GM21529 (cell line): ENCODE measurements around the gene COL23A1.
"Not testable (repeated sequence)": the region's sequence is repeated elsewhere in the genome, so short reads cannot be mapped to it uniquely, and the experiment has no call there.

Experiments used
- ATAC-seq: cut with Tn5 transposase; IDR thresholded peaks from one replicate; pipeline ENCODE4 v1.9.1; 2021; ENCODE audit not compliant: unreplicated experiment

The COL23A1 gene

DNA sequence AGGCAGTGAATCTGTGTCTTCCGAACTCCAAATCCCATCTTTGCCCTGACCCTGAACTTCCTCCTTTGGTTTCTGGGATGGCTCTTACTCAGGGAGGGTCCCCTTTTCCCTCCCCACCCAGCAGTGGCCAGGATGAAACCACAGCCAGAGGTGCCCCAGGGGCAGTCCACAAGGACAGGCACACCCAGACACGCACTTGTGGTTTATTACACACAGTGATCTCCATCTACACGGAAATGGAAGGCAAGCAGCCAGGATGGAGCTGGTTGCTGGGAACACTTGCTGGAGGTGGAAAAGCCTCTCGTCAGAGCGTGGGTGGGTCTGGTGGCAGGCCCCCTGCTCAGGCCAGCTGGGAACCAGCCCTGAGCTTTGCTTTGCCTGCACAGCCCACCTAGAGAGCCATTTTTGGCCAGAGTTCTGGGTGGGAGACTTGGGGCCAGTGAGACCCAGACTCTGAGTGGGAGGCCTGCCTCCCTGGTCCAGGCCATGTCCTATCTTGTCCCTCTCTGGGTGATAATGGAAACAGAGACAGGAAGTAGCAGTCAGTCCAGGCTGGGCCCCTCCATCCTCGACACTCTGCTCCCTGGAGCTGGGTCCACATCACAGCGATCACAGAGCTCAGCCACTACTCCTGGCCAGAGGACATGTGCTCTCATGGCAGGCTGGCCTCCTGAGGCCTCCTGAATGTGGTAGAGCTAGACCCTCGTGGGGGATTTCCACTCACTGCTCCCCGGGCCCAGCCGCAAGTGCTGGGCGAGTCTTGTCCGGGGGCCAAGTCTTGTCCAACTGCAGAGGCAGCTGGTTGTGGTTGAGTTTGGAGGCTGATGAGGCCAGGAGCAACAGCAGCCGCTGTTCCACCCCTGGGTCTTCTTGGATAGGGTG, 352.5 kb downstream of the COL23A1 start:
- no peak for ATAC-seq

DNA sequence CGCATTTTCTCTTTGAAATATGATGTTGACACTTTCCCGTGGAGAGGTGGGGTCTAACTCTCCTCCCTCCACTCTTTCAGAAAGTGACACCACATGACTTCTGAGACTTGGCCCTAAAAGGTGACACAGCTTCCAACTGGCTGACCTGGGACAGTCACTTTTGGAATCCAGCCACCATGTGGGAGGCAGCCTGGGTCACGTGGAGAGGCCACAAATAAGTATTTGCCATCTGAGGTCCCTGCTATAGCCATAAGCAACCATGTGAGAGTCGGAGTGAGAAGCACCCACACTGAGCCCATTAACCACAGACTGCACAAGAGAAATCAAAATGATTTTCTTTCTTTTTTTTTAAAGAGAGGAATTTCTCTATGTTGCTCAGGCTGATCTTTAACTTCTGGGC, 353.5 kb downstream of the COL23A1 start:
- no peak for ATAC-seq

DNA sequence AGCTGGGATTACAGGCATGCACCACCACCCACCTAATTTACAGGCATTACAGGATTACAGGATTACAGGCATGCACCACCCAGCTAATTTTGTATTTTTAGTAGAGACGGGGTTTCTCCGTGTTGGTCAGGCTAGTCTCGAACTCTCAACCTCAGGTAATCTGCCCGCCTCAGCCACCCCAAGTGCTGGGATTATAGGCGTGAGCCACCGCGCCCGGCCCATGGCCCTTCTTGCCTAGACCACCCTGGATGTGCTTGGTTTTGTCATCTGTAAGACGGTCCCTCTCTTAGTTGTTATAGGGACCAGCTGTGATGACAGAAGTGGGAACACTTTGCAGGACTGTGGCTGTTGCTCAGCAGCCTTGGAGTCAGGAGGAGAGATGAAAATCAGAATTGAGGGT, 354.1 kb downstream of the COL23A1 start:
- no peak for ATAC-seq

DNA sequence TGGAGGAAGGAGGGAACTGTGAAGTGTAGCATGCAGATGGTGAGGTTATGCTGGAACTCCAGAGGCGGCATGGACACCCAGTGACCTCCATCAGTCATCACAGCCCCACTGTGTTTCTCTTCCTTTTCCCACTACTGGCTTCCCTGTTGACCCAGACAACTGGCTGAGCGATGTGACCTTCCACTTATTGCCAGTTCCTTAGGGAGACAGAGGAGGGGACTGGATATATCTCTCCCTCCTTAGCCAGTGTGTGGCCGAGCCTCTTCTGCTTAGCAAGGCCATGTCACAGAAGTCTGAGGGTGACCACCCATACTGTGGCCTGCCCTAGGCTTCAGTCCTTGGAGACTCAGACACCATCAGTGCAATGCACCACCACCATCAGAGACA, 354.6 kb downstream of the COL23A1 start:
- no peak for ATAC-seq

DNA sequence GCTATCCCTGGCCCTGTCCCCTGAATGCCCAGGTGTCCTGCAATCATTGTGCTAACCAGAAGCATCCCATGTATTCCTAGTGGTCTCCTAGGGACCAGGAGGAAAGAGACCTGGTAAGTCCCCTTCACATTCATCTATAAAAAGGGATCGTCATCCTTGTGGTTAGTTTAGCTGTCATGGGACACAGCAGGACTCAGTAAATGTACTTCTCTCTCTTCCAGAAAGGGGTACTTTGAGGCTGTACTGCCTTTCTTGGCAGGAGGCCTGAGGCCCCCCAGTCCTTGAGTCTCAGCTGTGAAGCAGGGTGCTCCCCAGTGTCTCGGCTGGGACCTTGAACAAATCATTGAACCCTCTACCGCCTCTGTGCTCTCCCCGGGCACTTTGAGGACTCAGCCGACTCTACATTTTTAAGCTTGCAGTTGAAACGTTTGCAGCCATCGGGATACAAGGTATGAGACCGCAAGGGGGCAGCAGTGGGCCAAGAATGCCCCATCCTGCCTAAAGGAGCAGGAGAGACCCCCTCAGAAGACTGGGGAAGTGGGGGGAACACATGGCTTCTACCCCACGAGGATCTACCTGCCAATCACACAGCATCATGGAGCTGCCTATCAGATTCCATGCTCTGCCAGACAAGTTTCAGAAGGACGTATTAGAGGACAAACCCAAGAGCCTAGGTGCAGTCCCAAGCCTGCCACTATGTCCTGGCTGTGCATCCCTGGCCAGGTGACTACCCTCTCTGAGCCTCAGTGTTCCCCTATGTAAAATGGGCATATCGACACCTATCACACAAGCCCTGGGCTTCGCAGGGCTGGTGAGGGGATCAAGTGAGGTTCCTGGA, 355.2 kb downstream of the COL23A1 start:
- peak; percentile 27 for ATAC-seq

DNA sequence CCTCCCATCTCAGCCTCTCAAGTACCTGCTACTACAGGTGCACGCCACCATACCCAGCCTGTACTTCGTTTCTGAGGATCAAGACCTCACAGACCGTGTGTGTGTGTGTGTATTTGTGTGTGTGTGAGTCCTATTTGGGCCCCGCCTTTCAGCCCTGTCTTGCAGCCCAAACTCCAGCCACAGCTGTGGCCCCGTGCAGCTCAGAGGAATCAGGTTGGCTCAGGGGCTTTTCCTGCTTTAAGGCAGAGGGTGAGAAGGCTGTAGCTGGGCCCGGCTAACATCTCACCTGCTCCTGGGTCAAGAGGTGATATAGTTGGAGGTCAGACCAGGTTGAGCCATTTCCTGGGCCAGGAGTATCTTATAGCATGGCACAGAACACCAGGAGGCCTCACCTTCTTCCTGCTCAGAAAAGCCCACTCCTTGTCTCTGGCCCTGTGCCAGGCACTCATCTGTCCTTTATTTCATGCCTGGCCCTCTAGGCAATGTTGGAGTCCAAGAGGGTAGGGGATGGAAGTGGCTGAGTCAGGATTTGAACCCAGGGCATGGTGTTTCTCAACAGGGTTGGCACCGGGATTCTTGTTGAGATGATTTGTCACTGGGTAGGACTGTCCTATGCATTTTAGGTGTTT, 356.0 kb downstream of the COL23A1 start:
- ATAC-seq: no peak

DNA sequence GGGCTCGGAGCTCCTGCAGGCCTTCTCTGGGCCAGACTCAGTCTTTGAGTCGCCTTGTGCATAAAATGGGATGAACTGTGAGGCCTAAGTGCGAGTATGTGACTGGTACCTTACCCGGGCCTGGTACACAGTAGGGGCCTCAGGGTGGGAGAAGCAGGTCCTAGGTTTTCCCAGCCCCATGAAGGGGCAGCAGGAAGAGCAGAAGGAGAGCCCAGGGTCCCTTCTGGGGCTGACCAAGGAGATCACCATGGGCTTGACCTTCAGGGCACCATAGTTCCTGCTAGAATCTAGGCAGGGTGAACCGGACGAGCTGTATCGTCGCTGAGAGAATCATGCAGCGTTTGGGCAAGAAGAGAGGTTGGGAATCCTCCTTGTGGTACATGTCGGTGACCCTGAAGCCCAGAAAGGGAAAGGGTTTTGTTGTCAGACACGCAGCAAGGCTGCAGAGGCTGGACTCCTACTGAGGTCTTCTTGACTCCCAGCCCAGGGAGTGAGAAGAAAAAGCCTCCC, 357.2 kb downstream of the COL23A1 start:
- ATAC-seq: peak; percentile 33

DNA sequence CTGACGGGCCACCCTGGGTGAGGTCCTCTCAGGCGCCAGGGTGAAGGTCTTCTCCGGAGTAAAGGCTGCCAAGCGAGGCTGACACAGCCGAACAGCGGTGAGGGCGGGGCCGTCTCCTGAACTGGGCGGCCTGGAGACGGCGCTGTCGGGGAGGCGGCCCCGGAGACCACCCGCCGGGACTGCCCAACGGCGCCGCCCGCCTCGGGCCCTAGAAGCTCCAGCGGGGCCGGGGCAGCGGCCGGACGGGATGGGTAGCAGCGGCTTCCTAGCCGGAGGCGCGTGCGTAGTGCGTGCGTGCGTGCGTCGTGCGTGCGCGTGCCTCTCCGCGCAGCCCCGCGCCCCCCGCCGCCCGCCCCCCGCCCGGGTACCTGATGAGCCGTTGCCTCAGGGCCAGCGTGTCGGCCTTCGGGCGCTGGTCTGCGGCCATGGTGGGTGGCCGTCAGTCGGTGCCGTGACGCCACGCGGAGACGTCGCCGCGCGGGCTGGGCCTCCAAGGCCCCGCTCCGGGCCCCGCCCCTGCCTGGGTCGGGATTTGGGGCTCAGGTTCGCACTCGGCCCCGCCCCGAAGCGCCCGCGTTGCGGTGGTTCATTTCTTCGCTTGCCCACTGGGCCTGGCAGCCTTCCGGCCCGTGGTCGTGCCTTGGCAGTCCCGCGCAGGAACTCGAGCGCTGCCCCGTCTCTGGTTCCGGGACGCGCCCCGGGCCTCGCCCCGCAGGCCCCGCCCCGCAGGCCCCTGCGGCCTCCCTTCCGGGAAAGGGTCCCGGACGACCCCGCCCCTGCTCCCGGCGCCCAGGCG, 357.9 kb downstream of the COL23A1 start, which contains the start of gene PHYKPL:
Gene PHYKPL, minus strand, starts transcription at position 679 of the 796 bp plus-strand sequence. Its CDS starts 252 bp downstream, at position 427.
- ATAC-seq: peak; percentile 66

DNA sequence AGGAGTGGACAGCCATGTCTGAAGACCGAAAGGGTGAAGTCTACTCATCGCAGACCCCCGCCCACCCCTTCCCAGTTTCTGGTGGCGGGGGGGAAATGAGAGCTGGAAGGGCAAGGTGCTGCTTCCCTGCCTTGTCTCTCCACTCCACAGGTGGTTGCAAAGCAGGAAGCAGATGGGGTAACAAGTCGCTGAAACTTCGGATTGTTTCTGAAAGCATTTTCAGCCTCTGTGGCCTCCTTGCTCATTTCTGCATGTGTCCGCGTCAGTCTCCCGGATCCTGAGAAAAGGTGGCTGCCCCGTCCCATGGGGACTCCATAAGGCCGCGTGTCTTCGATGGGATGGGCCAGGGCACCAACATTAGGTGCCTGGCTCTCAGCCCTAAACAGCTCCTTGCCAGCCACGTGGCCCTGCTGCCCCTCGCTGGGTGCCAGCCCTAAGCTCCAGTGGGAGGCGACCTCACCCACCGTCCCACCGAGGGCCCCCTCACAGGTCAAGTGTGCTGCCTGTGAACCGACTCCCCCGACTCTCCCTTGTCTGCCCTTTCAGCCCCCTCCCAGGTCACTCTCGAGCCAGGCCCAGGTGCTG, 358.6 kb downstream of the COL23A1 start:
- ATAC-seq: no peak

DNA sequence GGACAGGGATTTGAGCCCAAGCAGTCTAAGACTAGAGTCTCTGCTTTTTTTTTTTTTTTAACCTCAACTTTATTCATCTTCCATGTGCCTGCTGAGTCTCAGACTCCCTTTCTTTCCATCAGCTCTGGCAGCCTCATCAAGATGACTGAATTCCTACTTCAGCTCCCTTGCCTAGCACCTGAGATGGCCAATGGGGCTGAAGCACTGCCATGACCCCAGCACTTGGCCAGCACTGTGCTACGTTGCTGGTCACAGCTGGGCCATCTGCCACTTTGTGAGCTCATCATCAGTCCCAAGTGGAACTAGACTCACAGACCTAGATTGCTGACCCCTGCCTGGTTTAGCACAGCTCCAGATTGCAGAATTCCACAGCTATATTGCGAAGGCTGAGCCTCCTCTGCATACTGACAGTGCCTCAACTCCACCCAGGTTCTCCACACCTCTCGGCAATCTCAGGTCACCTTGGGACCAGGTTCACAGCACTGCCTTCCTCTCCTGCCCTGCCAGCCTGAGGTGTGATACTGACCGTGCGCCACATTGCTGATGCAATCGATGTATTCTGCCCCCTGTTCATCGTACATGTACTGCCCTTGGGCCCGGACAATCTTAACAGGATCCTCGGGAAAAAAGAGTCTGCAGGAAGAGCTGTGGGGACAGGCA, 359.2 kb downstream of the COL23A1 start:
- no peak for ATAC-seq

DNA sequence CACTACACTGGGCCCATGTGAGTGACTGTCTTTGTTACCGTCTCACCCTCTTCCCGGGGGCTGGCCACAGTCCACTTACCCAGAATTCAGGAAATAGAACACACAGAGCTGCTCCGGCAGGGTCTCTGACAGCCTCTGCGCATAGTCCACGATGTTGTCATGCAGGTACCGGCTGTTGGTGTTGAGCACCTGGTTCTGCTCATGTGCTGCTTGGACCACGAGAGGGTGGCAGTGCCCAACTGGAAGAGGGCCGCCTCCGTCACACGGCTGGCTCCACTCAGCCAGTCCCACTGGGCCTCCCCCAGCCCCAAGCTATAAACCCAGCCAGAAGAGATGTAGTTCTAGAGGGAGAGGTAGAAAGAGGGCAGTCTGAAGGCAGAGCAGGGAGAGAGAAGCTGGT, 360.3 kb downstream of the COL23A1 start:
- ATAC-seq: no peak

DNA sequence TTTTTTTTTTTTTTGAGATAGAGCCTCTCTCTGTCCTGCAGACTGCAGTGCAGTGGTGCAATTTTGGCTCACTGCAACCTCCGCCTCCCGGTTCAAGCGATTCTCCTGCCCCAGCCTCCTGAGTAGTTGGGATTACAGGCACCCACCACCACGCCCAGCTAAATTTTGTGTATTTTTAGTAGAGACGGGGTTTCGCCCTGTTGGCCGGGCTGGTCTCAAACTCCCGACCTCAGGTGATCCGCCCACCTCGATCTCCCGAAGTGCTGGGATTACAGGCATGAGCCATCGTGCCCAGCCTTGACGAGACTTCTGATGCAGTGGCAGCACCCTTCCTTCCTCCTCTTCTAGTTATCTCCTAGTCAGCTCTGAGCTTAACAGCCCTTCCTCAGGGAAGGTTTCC, 361.1 kb downstream of the COL23A1 start:
- ATAC-seq: not testable (repeated sequence)

DNA sequence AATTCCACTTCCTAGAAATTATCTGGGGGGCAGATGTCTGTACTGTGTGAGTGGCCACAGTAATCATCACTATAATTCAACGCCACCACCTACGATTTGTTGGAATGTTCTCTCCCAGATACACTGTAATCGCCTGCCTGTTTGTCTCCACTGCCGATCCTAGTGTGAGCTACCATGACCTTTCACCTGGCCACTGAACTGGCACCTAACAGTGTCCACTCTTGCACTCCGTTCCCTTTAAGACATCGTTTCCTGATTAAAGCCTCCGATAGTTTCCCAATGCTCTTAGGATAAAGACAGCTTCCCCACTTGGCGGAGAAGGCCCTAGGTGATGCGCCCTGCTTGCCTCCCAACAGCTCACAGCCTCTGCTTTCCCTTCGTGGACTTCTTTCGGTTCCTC, 361.6 kb downstream of the COL23A1 start:
- ATAC-seq: no peak

DNA sequence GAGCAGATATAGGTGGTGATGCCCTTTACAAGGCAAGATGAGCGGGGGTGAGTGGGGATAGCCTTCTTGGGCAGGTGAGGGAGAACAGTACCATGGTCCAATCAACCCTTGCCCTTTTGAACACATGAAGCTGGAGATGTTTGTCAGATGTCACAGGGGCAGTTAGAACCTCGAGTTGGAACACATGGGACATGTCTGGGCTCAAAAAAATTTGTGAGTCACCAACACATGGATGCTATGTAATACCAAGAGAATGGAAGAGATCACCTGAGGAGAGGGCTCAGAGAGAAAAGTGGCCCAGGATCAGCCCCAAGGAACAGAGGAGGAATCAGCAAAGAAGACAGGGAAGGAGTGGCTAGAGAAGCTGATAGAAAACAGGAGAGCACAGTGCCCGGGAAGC, 362.3 kb downstream of the COL23A1 start:
- no peak for ATAC-seq

DNA sequence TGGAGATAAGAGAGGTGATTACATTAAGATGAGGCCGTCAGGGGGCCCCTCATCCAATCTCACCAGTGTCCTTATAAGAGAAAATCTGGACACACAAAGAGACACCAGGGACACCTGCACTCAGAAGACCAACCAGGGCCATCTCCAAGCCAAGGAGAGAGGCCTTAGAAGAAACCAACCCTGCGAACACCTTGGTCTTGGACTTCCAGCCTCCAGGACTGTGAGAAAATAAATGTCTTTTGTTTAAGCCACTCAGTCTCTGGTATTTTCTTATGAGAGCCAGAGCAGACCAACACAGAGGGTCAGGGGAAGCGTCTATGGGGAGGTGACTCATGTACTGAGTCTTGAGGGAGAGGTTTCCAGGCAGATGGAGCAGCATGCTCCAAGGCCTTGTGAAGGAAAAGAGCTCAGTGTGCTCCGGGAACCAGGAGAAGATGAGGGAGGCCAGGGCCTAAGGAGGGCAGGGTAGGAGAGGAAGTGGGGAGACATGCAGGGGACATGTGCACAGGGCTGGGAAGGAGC, 363.0 kb downstream of the COL23A1 start:
- no peak for ATAC-seq

DNA sequence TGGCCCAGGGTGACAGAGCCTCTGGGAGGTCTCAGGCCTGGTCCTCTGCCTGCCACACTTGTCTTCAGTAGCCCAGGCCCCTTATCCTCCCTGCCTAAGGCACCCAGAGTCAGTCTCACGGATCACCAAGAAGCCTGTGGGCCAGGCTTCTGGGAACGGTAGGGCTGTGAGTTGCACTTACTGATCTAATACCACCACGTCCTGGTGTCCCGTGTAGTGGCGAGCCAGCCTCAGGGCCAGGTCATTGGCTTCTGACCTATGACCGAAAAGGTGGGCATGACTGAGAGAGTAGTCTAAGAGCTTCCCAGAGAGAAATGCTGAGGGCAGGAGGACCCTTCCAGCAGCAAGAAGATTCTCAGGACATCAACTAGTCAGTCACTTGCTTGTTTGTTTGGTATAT, 365.0 kb downstream of the COL23A1 start:
- ATAC-seq: no peak

DNA sequence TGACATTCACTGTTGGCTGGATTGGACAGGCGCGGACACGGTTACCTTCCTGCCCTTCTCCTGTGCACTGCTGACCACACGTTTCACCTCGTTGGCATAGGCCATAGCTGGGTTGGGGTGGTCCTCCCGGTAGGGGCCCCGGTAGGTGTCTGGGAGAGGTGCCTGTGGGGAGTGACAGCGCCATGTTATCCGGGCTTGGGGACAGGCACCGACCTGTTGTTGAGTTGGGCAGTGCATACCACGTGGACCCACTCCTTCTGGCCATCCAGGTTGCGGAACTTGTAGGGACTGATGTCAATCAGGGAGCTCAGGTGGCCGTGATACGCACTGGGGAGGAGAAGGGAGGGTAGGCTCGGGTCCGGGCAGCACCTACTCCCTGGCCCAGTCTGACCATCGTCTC, 365.8 kb downstream of the COL23A1 start:
- ATAC-seq: no peak

DNA sequence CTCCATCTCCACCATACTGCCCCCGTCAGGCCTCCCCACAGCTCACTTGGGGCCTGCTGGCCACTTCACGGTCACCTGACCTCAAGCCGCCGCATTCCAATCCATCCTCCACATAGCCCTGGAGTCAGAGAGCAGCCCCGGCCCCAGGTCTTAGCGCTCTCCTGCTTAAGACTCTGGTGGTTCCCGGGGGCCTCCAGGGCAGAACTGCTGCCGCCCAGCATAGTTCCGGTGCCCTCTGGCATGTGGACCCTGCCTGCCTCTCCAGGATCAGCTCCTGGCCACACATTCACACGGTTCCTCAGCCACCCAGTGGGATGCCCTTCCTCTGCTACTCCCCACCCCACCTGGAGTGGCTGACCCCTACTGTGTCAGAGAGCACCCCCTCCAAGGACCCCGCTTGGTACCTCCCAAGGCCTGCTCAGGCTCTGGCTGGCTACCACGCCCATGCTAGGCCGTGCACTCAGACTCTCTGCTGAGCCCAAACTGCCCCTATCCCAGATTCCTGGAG, 366.3 kb downstream of the COL23A1 start:
- no peak for ATAC-seq

DNA sequence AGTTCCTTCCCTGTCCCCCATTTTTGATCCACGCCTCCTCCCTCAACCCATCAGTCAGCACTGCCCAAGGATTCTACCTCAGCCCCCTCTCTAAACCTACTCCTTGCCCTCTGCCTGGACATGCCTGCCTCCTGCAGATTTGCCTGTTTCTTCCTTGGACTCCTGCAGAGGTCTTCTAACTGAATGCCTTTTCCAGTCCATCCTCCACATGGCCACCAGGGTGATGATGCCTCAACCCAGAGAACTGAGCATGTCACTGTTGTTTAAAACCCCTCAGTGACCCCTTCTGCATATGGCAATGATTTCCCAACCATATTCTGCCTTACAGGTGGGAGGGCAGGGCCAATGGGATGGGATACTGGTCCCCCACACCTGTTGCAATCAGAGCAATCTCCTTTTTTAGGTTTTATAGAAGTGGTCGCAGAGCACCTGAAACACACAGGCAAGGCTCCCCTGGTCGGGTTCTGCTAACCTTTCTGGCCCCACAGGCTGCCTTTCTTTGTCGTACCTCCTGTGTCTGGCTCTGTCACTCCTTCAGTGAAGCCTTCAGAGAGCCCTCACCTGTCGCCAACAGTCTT, 366.9 kb downstream of the COL23A1 start:
- ATAC-seq: no peak
